Fibroblast of villous mesenchyme (primary cell): ENCODE measurements around the gene CMIP. TPM values are rescaled to one million over a fixed set of nuclear protein-coding genes. Genes with fewer than 3 reads are reported as not detected.

Experiments
- DNase-seq: peaks from one replicate; pipeline ENCODE4 v3.0.0-alpha.2; 2010; ENCODE audit warnings: low read depth
- H3K4me3 ChIP-seq: 2 replicates; pipeline ENCODE4 v1.5.1; 2011; ENCODE audit warnings: low read depth, mild to moderate bottlenecking, low read length
- CTCF ChIP-seq: IDR thresholded peaks from 2 replicates; pipeline ENCODE4 v1.5.1; 2012; ENCODE audit warnings: low read depth, mild to moderate bottlenecking, low read length; ENCODE audit not compliant: insufficient read depth
- total RNA-seq: library from RNA; depleted of rRNA; stranded (reverse); fragments of >200 nt; gene quantifications from 2 replicates; pipeline ENCODE4 v1.2.3, GENCODE V29; 2012

CMIP gene
- total RNA-seq, 1 donor: 7.8 TPM

- no peak overlapping the region for H3K4me3 ChIP-seq
- TF ChIP-seq CTCF: no peak
- DNase-seq: no peak
Measured at GRCh38 chr16:81527477-81528178, 83.0 kb downstream of the CMIP start.

GRCh38 chr16:81528256-81528655 is 83.6 kb downstream of the CMIP start:
- DNase-seq: no peak
- TF ChIP-seq CTCF: no peak
- no peak overlapping the region for H3K4me3 ChIP-seq

GRCh38 chr16:81530296-81530721 is 85.7 kb downstream of the CMIP start:
- no peak for TF ChIP-seq CTCF
- H3K4me3 ChIP-seq: no peak overlapping the region
- no peak for DNase-seq

GRCh38 chr16:81530814-81531213 is 86.2 kb downstream of the CMIP start:
- TF ChIP-seq CTCF: no peak
- DNase-seq: no peak

GRCh38 chr16:81531419-81531821 is 86.8 kb downstream of the CMIP start:
- TF ChIP-seq CTCF: no peak
- DNase-seq: no peak
- no peak overlapping the region for H3K4me3 ChIP-seq

More at GRCh38 chr16:81530814-81531213, 86.2 kb downstream of the CMIP start:
- no peak overlapping the region for H3K4me3 ChIP-seq

- TF ChIP-seq CTCF: no peak
- H3K4me3 ChIP-seq: no peak overlapping the region
- no peak for DNase-seq
Measured at GRCh38 chr16:81532491-81533174, 88.0 kb downstream of the CMIP start.
